GM21381 (cell line): ENCODE results near the gene ABLIM3.
A peak's percentile ranks its signal among the peaks of the same experiment; 100 is the strongest.

Experiments used
- ATAC-seq: cut with Tn5 transposase; IDR thresholded peaks from one replicate; pipeline ENCODE4 v1.9.1; 2021; ENCODE audit warnings: mild to moderate bottlenecking, moderate library complexity; ENCODE audit not compliant: unreplicated experiment

Gene ABLIM3

GRCh38 chr5:149141224-149141956 lies at the start of gene ABLIM3:
TSS of gene ABLIM3 (plus strand) at chr5:149141493. CDS start at chr5:149142096, 603 bp downstream.
- ATAC-seq: peak; percentile 95

- no peak for ATAC-seq
Measured at GRCh38 chr5:149093625-149094024, 47.7 kb upstream of the ABLIM3 start.

- ATAC-seq: no peak
Measured at GRCh38 chr5:149094996-149095395, 46.3 kb upstream of the ABLIM3 start.

GRCh38 chr5:149099920-149100319 lies 41.4 kb upstream of the ABLIM3 start:
- no peak for ATAC-seq

- ATAC-seq: no peak
Measured at GRCh38 chr5:149100331-149100730, 41.0 kb upstream of the ABLIM3 start.

GRCh38 chr5:149108651-149109280 lies 32.5 kb upstream of the ABLIM3 start:
- ATAC-seq: no peak

- no peak for ATAC-seq
Measured at GRCh38 chr5:149110406-149110805, 30.9 kb upstream of the ABLIM3 start.

- ATAC-seq: no peak
Measured at GRCh38 chr5:149113669-149114068, 27.6 kb upstream of the ABLIM3 start.

- ATAC-seq: peak; percentile 72
Measured at GRCh38 chr5:149114403-149115312, 26.6 kb upstream of the ABLIM3 start.

GRCh38 chr5:149117970-149118369 lies 23.3 kb upstream of the ABLIM3 start:
- peak; percentile 77 for ATAC-seq

GRCh38 chr5:149118463-149118862 lies 22.8 kb upstream of the ABLIM3 start:
- ATAC-seq: no peak

GRCh38 chr5:149121145-149121544 lies 20.1 kb upstream of the ABLIM3 start:
- no peak for ATAC-seq

- no peak for ATAC-seq
Measured at GRCh38 chr5:149123211-149123610, 18.1 kb upstream of the ABLIM3 start.

- ATAC-seq: no peak
Measured at GRCh38 chr5:149125386-149125891, 15.9 kb upstream of the ABLIM3 start.

- no peak for ATAC-seq
Measured at GRCh38 chr5:149126906-149127305, 14.4 kb upstream of the ABLIM3 start.

GRCh38 chr5:149127394-149127955 lies 13.8 kb upstream of the ABLIM3 start:
- ATAC-seq: no peak

- peak; percentile 70 for ATAC-seq
Measured at GRCh38 chr5:149128023-149128875, 13.0 kb upstream of the ABLIM3 start.

- ATAC-seq: no peak
Measured at GRCh38 chr5:149129181-149129580, 12.1 kb upstream of the ABLIM3 start.

GRCh38 chr5:149130121-149130914 lies 11.0 kb upstream of the ABLIM3 start:
- ATAC-seq: no peak
